ENCODE results near the gene KCNK1. TPM values are rescaled to one million over a fixed set of nuclear protein-coding genes. Genes with fewer than 3 reads are reported as not detected.

Gene KCNK1
- total and polyA plus RNA-seq, 4 donors: 2.5 to 12.3 (median 4.5) TPM

- TF ChIP-seq RAD21 (IDR thresholded peaks at IDR 0.05) (no peak), GABPA (IDR thresholded peaks at IDR 0.05 in 1 of 2, conservative IDR thresholded peaks at IDR 0.05 in 1 of 2) (no peak), HNF4A (conservative IDR thresholded peaks at IDR 0.05) (no peak), REST (IDR thresholded peaks at IDR 0.05) (no peak), FOXA1 (IDR thresholded peaks at IDR 0.05) (no peak), RXRA (IDR thresholded peaks at IDR 0.05) (no peak), YY1 (IDR thresholded peaks at IDR 0.05) (no peak), NR2F2 (IDR thresholded peaks at IDR 0.05) (no peak), TAF1 (conservative IDR thresholded peaks at IDR 0.05) (no peak), CTCF (IDR thresholded peaks at IDR 0.05; ENCODE audit: low read depth, low read length, missing input control) (no peak), ZBTB33 (IDR thresholded peaks at IDR 0.05) (no peak), FOXA2 (IDR thresholded peaks at IDR 0.05) (no peak), MAX (IDR thresholded peaks at IDR 0.05) (no peak), JUND (IDR thresholded peaks at IDR 0.05) (no peak), EGR1 (IDR thresholded peaks at IDR 0.05; ENCODE audit: low read depth in 2 of 2) (no peak), ATF3 (IDR thresholded peaks at IDR 0.05) (no peak), SP1 (IDR thresholded peaks at IDR 0.05) (no peak), HNF4G (IDR thresholded peaks at IDR 0.05) (no peak)
- 95% methylated on average over 5 of the region's 5 CpGs for WGBS
Observed at GRCh38 chr1:233664253-233664652, 50.3 kb downstream of the KCNK1 start.

More at GRCh38 chr1:233664253-233664652, 50.3 kb downstream of the KCNK1 start:
- Histone ChIP-seq H3K4me1 (ENCODE audit: control insufficient read depth in 4 of 4, insufficient read depth in 4 of 4, low read length in 3 of 4) (no peaks in the 10 kb centered on the region), H3K27me3 (ENCODE audit: control insufficient read depth in 4 of 4, insufficient read depth in 4 of 4, low read length in 3 of 4) (no peaks in the 10 kb centered on the region), H3K27ac (ENCODE audit: low read depth in 1 of 2, low read length in 2 of 2) (no peak overlapping the region), H3K4me3 (ENCODE audit: low read depth in 1 of 3, low read length in 3 of 3) (no peak overlapping the region), H3K9me3 (ENCODE audit: control insufficient read depth in 4 of 4, low read length in 3 of 4) (no peaks in the 10 kb centered on the region), H3K9ac (ENCODE audit: low read depth in 1 of 2, low read length in 2 of 2) (no peak overlapping the region), H3K36me3 (ENCODE audit: control insufficient read depth in 4 of 4, insufficient read depth in 3 of 4, low read depth in 1 of 4, low read length in 3 of 4) (peaks cover 0 to 3% (median under 1%) of the 10 kb centered on the region in 4 donors)
- no peak for DNase-seq (ENCODE audit: low spot score)

Data from liver (tissue), 9 donors.